ENCODE measurements around the gene RIPK1.

GRCh38 chr6:3102875-3103274, 34.6 kb downstream of the RIPK1 start:
- TF ChIP-seq TAF1 (IDR thresholded peaks at IDR 0.05; ENCODE audit: borderline replicate concordance, low read depth, low read length), result no peak
- TF ChIP-seq POLR2A (IDR thresholded peaks at IDR 0.05; ENCODE audit: low read depth, low read length), result no peak
- TF ChIP-seq POLR2AphosphoS5 (IDR thresholded peaks at IDR 0.05; ENCODE audit: low read depth, low read length), result no peak
